ENCODE measurements around the gene PGM2.

DNA sequence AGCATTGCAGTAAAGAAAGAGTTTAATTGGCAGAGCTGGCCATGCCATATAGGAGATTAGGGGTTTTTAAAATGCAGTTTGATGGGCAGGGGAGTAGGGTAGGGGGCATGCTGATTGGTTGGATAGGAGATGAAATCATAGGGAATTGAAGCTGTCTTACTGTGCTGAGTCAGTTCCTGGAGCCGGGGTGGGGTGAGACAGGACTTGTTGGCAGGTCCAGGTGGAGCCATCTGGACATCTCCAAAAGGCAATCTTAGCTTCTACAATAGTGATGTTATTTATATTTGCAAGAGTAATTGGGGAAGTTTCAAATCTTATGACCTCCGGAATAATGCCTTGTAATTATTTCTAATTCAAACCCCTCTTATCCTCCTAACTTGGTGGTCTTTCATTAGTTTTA is 32.4 kb upstream of the PGM2 start:
- TF ChIP-seq, protein P1, sequence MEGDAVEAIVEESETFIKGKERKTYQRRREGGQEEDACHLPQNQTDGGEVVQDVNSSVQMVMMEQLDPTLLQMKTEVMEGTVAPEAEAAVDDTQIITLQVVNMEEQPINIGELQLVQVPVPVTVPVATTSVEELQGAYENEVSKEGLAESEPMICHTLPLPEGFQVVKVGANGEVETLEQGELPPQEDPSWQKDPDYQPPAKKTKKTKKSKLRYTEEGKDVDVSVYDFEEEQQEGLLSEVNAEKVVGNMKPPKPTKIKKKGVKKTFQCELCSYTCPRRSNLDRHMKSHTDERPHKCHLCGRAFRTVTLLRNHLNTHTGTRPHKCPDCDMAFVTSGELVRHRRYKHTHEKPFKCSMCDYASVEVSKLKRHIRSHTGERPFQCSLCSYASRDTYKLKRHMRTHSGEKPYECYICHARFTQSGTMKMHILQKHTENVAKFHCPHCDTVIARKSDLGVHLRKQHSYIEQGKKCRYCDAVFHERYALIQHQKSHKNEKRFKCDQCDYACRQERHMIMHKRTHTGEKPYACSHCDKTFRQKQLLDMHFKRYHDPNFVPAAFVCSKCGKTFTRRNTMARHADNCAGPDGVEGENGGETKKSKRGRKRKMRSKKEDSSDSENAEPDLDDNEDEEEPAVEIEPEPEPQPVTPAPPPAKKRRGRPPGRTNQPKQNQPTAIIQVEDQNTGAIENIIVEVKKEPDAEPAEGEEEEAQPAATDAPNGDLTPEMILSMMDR (conservative IDR thresholded peaks at IDR 0.05; ENCODE audit: low read depth, low read length), result no peak
- TF ChIP-seq EZH2 (IDR thresholded peaks at IDR 0.05; ENCODE audit: low read length, unreplicated experiment) (no peak), EZH2phosphoT487 (IDR thresholded peaks at IDR 0.05; ENCODE audit: borderline replicate concordance, low read length) (no peak)
